Liver (tissue), 9 donors: ENCODE measurements around the gene FANCL. TPM values are rescaled to one million over a fixed set of nuclear protein-coding genes. Genes with fewer than 3 reads are reported as not detected.

Experiments
- DNase-seq: peaks from one replicate; pipeline ENCODE4 v3.0.0-alpha.2; 2017; ENCODE audit warnings: low spot score
- H3K27ac ChIP-seq, 2 donors: one replicate each; pipeline ENCODE4 v1.7.0; 2013; ENCODE audit warnings: inconsistent platforms in 2 of 2, low read length in 2 of 2, control low read depth in 1 of 2, low read depth in 1 of 2, mild to moderate bottlenecking in 1 of 2
- H3K27me3 ChIP-seq, 4 donors: one replicate each; pipeline versions ENCODE4 v1.6.1 to v1.7.0; 2013; ENCODE audit warnings: low read length in 3 of 4, inconsistent platforms in 1 of 4, mild to moderate bottlenecking in 1 of 4, moderate library complexity in 1 of 4; ENCODE audit not compliant: control insufficient read depth in 4 of 4, insufficient read depth in 4 of 4
- H3K36me3 ChIP-seq, 4 donors: one replicate each; pipeline versions ENCODE4 v1.6.1 to v1.7.0; 2013; ENCODE audit warnings: low read length in 3 of 4, mild to moderate bottlenecking in 3 of 4, low read depth in 1 of 4, moderate library complexity in 1 of 4; ENCODE audit not compliant: control insufficient read depth in 4 of 4, insufficient read depth in 3 of 4
- H3K4me1 ChIP-seq, 4 donors: one replicate each; pipeline versions ENCODE4 v1.6.1 to v1.7.0; 2013; ENCODE audit warnings: low read length in 3 of 4, mild to moderate bottlenecking in 3 of 4, moderate library complexity in 1 of 4; ENCODE audit not compliant: control insufficient read depth in 4 of 4, insufficient read depth in 4 of 4
- H3K4me3 ChIP-seq, 3 donors: one replicate each; pipeline versions ENCODE4 v1.6.1 to v1.7.0; 2013; ENCODE audit warnings: low read length in 3 of 3, control low read depth in 1 of 3, low read depth in 1 of 3, mild to moderate bottlenecking in 1 of 3
- H3K9ac ChIP-seq, 2 donors: one replicate each; pipeline ENCODE4 v1.7.0; 2013; ENCODE audit warnings: low read length in 2 of 2, mild to moderate bottlenecking in 2 of 2, moderate library complexity in 2 of 2, control low read depth in 1 of 2, low read depth in 1 of 2
- H3K9me3 ChIP-seq, 4 donors: one replicate each; pipeline versions ENCODE4 v1.6.1 to v1.7.0; 2013; ENCODE audit warnings: low read length in 3 of 4; ENCODE audit not compliant: control insufficient read depth in 4 of 4
- ATF3 ChIP-seq: IDR thresholded peaks from 2 replicates; pipeline ENCODE4 v1.6.1; 2016; ENCODE audit warnings: antibody characterized with exemption
- CTCF ChIP-seq: fragments of 150-350 bp; IDR thresholded peaks from 2 replicates; pipeline ENCODE4 v1.5.1; 2017; ENCODE audit warnings: improper control_type of control experiment, low read depth, low read length; ENCODE audit not compliant: missing input control
- EGR1 ChIP-seq, 2 donors: IDR thresholded peaks; 2 replicates each; pipeline ENCODE4 v1.6.1; 2016 to 2018; ENCODE audit warnings: antibody characterized with exemption in 2 of 2, low read depth in 2 of 2
- FOXA1 ChIP-seq: IDR thresholded peaks from 2 replicates; pipeline ENCODE4 v1.6.1; 2016; ENCODE audit warnings: antibody characterized with exemption
- FOXA2 ChIP-seq: IDR thresholded peaks from 2 replicates; pipeline ENCODE4 v1.6.1; 2016; ENCODE audit warnings: antibody characterized with exemption
- GABPA ChIP-seq, 2 donors: IDR thresholded peaks in 1 of 2; conservative IDR thresholded peaks in 1 of 2; 2 replicates each; pipeline ENCODE4 v1.6.1; 2016; ENCODE audit warnings: antibody characterized with exemption in 2 of 2, mild to moderate bottlenecking in 1 of 2, moderate library complexity in 1 of 2
- HNF4A ChIP-seq, 2 donors: conservative IDR thresholded peaks; 2 replicates each; pipeline ENCODE4 v1.6.1; 2016; ENCODE audit warnings: antibody characterized with exemption in 2 of 2, mild to moderate bottlenecking in 2 of 2
- HNF4G ChIP-seq: IDR thresholded peaks from 2 replicates; pipeline ENCODE4 v1.6.1; 2016; ENCODE audit warnings: antibody characterized with exemption
- JUND ChIP-seq, 2 donors: IDR thresholded peaks; 2 replicates each; pipeline ENCODE4 v1.6.1; 2016; ENCODE audit warnings: antibody characterized with exemption in 2 of 2
- NR2F2 ChIP-seq: IDR thresholded peaks from 2 replicates; pipeline ENCODE4 v1.6.1; 2016; ENCODE audit warnings: antibody characterized with exemption
- RAD21 ChIP-seq, 2 donors: IDR thresholded peaks; 2 replicates each; pipeline ENCODE4 v1.6.1; 2016; ENCODE audit warnings: antibody characterized with exemption in 2 of 2, mild to moderate bottlenecking in 2 of 2
- REST ChIP-seq: IDR thresholded peaks from 2 replicates; pipeline ENCODE4 v1.6.1; 2016; ENCODE audit warnings: antibody characterized with exemption, mild to moderate bottlenecking
- RXRA ChIP-seq, 2 donors: IDR thresholded peaks; 2 replicates each; pipeline ENCODE4 v1.6.1; 2017 to 2018; ENCODE audit warnings: antibody characterized with exemption in 2 of 2, mild to moderate bottlenecking in 1 of 2
- SP1 ChIP-seq: IDR thresholded peaks from 2 replicates; pipeline ENCODE4 v1.6.1; 2018; ENCODE audit warnings: antibody characterized with exemption, mild to moderate bottlenecking
- TAF1 ChIP-seq: conservative IDR thresholded peaks from 2 replicates; pipeline ENCODE4 v1.6.1; 2016; ENCODE audit warnings: antibody characterized with exemption, mild to moderate bottlenecking
- YY1 ChIP-seq: IDR thresholded peaks from 2 replicates; pipeline ENCODE4 v1.6.1; 2016; ENCODE audit warnings: antibody characterized with exemption, mild to moderate bottlenecking
- ZBTB33 ChIP-seq: IDR thresholded peaks from 2 replicates; pipeline ENCODE4 v1.6.1; 2016; ENCODE audit warnings: antibody characterized with exemption
- WGBS: extraction: QIAGEN DNeasy Blood & Tissue Kit; methylation state at CpG from one replicate; pipeline ENCODE4 v1.1.7; 2013; 5-methylcytosine and 5-hydroxymethylcytosine counted together
- polyA plus RNA-seq, 2 donors: library from polyadenylated mRNA; stranded (reverse) in 1 of 2; unstranded in 1 of 2; fragments of 200-250 nt in 1 of 2; fragments of >200 nt in 1 of 2; fragmentation: Nextera tagmentation in 1 of 2; extraction: Ambion mirVana in 1 of 2; gene quantifications; one replicate each; pipeline versions ENCODE4 v1.2.1 to v1.2.3, GENCODE V29; 2013 to 2015
- total RNA-seq, 2 donors: library from RNA; depleted of rRNA; stranded (reverse); fragments of >200 nt; gene quantifications; one replicate each; pipeline ENCODE4 v1.2.3, GENCODE V29; 2014
- TF ChIP-seq, protein P1 (sequence below): IDR thresholded peaks from 2 replicates; pipeline ENCODE4 v1.6.1; 2016; ENCODE audit warnings: antibody characterized with exemption
- donor health status: healthy.
- donor health status: healthy.
- donor health status: healthy.
- donor health status: healthy.
- donor health status: healthy.

Gene FANCL
- total and polyA plus RNA-seq, 4 donors, result 4.2 to 26.1 (median 16.4) TPM

GRCh38 chr2:58163913-58164312 is 77.2 kb downstream of the FANCL start:
- WGBS, result 97% methylated on average over 3 of the region's 3 CpGs
- Histone ChIP-seq H3K36me3 (peaks cover 0 to 28% (median 22%) of the 10 kb centered on the region in 4 donors), H3K27me3 (no peaks in the 10 kb centered on the region), H3K27ac (no peak overlapping the region), H3K4me3 (no peak overlapping the region), H3K4me1 (no peaks in the 10 kb centered on the region), H3K9me3 (no peaks in the 10 kb centered on the region), H3K9ac (no peak overlapping the region)
- no peak for DNase-seq
- TF ChIP-seq, protein P1, sequence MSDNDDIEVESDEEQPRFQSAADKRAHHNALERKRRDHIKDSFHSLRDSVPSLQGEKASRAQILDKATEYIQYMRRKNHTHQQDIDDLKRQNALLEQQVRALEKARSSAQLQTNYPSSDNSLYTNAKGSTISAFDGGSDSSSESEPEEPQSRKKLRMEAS, result no peak
- no peak for TF ChIP-seq ZBTB33
- TF ChIP-seq EGR1 (IDR thresholded peaks at IDR 0.05; ENCODE audit: low read depth in 2 of 2), result no peak
- TF ChIP-seq GABPA (IDR thresholded peaks at IDR 0.05 in 1 of 2, conservative IDR thresholded peaks at IDR 0.05 in 1 of 2), result no peak
- no peak for TF ChIP-seq CTCF
- TF ChIP-seq RXRA (IDR thresholded peaks at IDR 0.05), result no peak
- no peak for TF ChIP-seq HNF4G
- no peak for TF ChIP-seq TAF1
- TF ChIP-seq HNF4A (conservative IDR thresholded peaks at IDR 0.05), result no peak
- TF ChIP-seq FOXA1, result no peak
- TF ChIP-seq FOXA2, result no peak
- no peak for TF ChIP-seq RAD21 (IDR thresholded peaks at IDR 0.05)
- no peak for TF ChIP-seq ATF3
- TF ChIP-seq YY1, result no peak
- TF ChIP-seq SP1, result no peak
- no peak for TF ChIP-seq JUND (IDR thresholded peaks at IDR 0.05)
- TF ChIP-seq NR2F2, result no peak
- TF ChIP-seq REST, result no peak
